IPS-15b (cell line): ENCODE data around the gene GALNT10.
"Not testable (repeated sequence)": the region's sequence is repeated elsewhere in the genome, so short reads cannot be mapped to it uniquely, and the experiment has no call there.

ENCODE experiments used
- H3K27me3 ChIP-seq: one replicate; pipeline ENCODE4 v1.6.1; 2013; ENCODE audit warnings: low read length; ENCODE audit not compliant: control insufficient read depth, insufficient read depth
- H3K36me3 ChIP-seq: one replicate; pipeline ENCODE4 v1.6.1; 2013; ENCODE audit warnings: low read length; ENCODE audit not compliant: control insufficient read depth, insufficient read depth
- H3K4me1 ChIP-seq: one replicate; pipeline ENCODE4 v1.6.1; 2013; ENCODE audit warnings: mild to moderate bottlenecking, low read length; ENCODE audit not compliant: control insufficient read depth, insufficient read depth
- H3K4me3 ChIP-seq: one replicate; pipeline ENCODE4 v1.5.1; 2013; ENCODE audit warnings: low read depth, low read length
- H3K9ac ChIP-seq: one replicate; pipeline ENCODE4 v1.6.1; 2013; ENCODE audit warnings: low read depth, mild to moderate bottlenecking, low read length
- H3K9me3 ChIP-seq: one replicate; pipeline ENCODE4 v1.6.1; 2013; ENCODE audit warnings: mild to moderate bottlenecking, low read length; ENCODE audit not compliant: control insufficient read depth, insufficient read depth

Gene GALNT10, protein sequence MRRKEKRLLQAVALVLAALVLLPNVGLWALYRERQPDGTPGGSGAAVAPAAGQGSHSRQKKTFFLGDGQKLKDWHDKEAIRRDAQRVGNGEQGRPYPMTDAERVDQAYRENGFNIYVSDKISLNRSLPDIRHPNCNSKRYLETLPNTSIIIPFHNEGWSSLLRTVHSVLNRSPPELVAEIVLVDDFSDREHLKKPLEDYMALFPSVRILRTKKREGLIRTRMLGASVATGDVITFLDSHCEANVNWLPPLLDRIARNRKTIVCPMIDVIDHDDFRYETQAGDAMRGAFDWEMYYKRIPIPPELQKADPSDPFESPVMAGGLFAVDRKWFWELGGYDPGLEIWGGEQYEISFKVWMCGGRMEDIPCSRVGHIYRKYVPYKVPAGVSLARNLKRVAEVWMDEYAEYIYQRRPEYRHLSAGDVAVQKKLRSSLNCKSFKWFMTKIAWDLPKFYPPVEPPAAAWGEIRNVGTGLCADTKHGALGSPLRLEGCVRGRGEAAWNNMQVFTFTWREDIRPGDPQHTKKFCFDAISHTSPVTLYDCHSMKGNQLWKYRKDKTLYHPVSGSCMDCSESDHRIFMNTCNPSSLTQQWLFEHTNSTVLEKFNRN

DNA sequence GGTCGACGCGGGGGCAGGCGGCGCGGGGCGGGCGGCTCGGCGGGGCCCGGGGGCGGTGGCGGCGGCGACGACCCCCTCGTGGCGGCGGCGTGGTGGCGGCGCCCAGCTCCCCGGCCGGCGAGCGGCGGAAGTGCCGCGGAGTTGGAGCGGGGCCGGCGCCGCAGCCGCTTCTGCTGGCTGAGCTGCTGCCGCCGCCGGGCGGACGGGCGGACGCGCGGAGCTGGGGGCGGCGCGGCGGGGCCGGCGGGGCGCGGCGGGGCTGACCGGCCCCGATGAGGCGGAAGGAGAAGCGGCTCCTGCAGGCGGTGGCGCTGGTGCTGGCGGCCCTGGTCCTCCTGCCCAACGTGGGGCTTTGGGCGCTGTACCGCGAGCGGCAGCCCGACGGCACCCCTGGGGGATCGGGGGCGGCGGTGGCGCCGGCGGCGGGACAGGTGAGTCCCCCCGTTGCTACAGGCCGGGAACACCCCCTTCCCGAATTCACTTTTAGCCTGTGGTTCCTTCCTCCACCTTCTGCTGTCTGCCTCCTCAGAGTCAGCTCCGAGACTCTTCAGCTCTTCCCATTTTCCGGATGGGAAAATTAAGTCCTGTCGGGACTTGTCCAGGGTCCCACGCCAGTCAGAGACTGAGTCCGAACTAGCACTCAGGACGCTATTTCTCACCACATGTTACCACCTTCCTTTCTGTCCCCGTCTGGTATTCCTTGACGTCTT lies at the start of gene GALNT10:
GALNT10 (plus strand) TSS at position 139 of the 710 bp plus-strand sequence; CDS start at position 273, 134 bp downstream.
- Histone ChIP-seq H3K27me3 (peaks cover 56% of the 10 kb centered on the region), H3K9ac (no peak within 1 kb of the TSS), H3K36me3 (no peaks in the 10 kb centered on the region), H3K9me3 (no peaks in the 10 kb centered on the region), H3K4me1 (peaks cover 10% of the 10 kb centered on the region), H3K4me3 (peak within 1 kb of the TSS; percentile 70)

DNA sequence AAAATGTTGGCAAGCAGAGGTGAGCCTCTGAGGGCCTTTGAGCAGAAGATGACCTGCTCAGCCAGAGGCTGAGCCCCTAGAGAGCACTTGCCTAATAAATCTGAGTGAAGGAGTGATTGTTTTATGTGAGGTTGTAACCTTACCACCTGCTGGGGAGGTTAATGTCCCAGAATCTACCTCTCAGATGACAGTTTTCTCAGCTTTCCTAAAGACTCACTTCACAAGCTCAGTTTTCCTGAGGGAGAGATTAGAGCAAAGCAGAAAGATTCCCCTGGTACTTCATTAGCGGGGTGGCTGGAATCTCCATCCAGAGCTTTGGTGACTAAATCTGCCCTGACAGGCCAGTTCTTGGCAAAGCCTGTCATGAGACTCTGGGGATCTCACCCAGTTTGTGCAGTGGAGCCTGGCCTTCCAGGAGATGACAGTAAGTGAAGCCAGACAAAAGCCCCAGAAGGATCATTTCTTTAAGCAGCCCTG lies 48.8 kb upstream of the GALNT10 start:
- Histone ChIP-seq H3K9ac (no peak overlapping the region), H3K36me3 (no peaks in the 10 kb centered on the region), H3K4me3 (no peak overlapping the region), H3K4me1 (no peaks in the 10 kb centered on the region), H3K9me3 (no peaks in the 10 kb centered on the region), H3K27me3 (no peaks in the 10 kb centered on the region)

GRCh38 chr5:154143211-154143641 lies 47.3 kb upstream of the GALNT10 start:
- Histone ChIP-seq H3K4me3 (no peak overlapping the region), H3K9ac (no peak overlapping the region), H3K27me3 (no peaks in the 10 kb centered on the region), H3K9me3 (no peaks in the 10 kb centered on the region), H3K4me1 (no peaks in the 10 kb centered on the region), H3K36me3 (no peaks in the 10 kb centered on the region)

- Histone ChIP-seq H3K9ac (no peak overlapping the region), H3K4me3 (no peak overlapping the region), H3K36me3 (no peaks in the 10 kb centered on the region), H3K27me3 (no peaks in the 10 kb centered on the region), H3K9me3 (no peaks in the 10 kb centered on the region), H3K4me1 (no peaks in the 10 kb centered on the region)
These were observed 45.3 kb upstream of the GALNT10 start for GRCh38 chr5:154145268-154145667.

DNA sequence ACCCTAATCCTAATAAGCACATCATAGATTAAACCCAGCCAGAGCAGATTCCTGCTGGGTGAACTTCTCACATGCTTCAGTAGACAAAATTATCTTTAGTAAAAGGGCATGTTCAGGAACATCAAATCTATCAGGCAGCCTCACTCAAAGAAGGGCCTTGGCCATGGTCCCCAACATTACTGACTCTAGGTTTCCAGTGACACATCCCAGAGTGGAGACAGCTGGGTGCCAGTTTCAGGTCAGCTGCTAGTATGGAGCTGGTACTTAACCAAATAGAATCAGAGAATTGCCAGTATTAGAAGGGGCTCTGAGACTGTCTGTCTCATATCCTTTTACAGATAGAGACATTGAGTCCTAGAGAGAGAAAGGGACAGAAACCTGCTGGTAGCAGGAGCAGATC lies 44.1 kb upstream of the GALNT10 start:
- no peaks in the 10 kb centered on the region for H3K9me3 ChIP-seq
- no peak overlapping the region for H3K4me3 ChIP-seq
- H3K9ac ChIP-seq: no peak overlapping the region
- H3K27me3 ChIP-seq: no peaks in the 10 kb centered on the region
- H3K4me1 ChIP-seq: no peaks in the 10 kb centered on the region
- no peaks in the 10 kb centered on the region for H3K36me3 ChIP-seq

GRCh38 chr5:154147666-154148065 lies 42.9 kb upstream of the GALNT10 start:
- H3K36me3 ChIP-seq: no peaks in the 10 kb centered on the region
- no peak overlapping the region for H3K4me3 ChIP-seq
- no peaks in the 10 kb centered on the region for H3K9me3 ChIP-seq
- H3K9ac ChIP-seq: no peak overlapping the region
- no peaks in the 10 kb centered on the region for H3K4me1 ChIP-seq
- H3K27me3 ChIP-seq: no peaks in the 10 kb centered on the region

DNA sequence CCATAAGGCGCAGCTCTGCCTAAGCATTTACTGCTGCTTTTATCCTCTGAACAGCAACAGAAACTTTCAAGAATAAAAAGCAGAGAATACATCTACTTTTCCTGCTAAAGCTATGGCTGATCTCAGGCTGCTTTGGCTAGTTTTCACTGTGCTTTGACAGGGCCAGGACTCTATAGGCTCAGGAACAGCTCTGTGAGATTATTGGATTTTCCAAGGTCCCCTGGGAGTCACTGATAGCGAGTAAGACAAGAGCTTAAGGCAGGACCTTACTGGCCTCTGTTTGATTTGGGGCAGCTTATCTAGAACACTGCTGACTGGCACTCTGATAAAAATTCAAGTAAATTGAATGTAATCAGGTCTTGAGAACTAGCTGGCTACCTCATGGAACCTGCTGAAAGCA lies 40.1 kb upstream of the GALNT10 start:
- H3K4me1 ChIP-seq, H3K27me3 ChIP-seq, H3K4me3 ChIP-seq, H3K9me3 ChIP-seq, H3K9ac ChIP-seq, H3K36me3 ChIP-seq: not testable (repeated sequence)

DNA sequence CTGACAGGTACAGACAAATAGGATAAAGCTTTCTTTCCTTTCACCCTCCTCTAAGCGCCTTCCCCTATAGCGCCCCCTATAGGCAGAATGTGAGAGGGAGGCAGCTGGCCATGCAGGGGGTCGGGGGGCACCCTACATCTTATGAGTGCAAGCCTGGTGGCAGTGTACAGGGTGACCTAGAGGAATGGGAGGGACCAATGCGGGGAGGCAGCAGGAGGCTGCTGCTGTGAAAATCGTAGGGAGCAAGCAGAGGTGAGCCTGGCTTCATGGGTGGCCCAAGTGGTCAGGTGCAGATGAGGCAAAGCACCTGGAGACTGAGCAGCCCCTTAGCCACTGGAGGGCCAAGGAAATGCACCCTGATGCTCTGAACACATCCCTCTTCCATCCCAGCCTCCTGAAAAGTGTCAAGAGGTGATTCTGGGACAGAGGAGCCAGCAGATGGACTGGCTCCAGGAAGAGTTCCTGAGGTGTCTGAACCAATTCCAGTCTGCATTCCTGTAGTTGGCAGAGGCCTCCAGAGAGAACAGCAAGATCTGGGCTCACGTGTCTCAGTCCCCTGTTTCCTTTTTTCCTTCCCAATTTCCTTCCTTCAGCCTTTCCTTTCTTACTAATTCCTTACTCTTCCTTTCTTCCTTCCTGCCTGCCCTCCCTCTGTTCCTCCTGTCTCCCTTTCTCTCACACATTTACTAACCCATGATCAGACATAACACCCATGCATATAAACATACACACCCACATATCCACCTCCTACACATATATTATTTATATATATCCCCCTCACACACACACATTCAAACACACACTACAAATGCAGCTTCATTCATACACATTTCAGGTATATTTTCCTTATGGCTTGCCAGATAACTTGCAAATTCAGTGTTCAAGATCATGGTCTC lies 32.8 kb upstream of the GALNT10 start:
- Histone ChIP-seq H3K4me3 (no peak overlapping the region), H3K4me1 (no peaks in the 10 kb centered on the region), H3K9ac (no peak overlapping the region), H3K36me3 (no peaks in the 10 kb centered on the region), H3K9me3 (no peaks in the 10 kb centered on the region), H3K27me3 (no peaks in the 10 kb centered on the region)

DNA sequence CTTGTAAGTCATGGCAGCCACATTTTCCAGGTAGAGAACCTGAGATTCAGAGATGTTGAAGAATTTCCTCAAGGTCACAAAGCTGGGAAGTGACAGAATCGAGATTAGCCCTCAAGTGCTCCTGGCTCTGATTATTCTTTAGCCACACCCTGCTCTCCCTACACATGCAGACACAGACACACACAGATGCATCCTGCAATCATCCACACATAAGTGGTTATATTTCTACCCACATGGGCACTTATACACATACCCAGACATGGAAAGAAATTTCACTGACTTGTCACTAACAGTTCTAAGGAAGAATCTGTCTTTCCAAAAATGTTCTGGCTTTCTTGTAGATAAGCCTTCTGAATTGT lies 32.2 kb upstream of the GALNT10 start:
- Histone ChIP-seq H3K9me3 (no peaks in the 10 kb centered on the region), H3K9ac (no peak overlapping the region), H3K4me1 (no peaks in the 10 kb centered on the region), H3K27me3 (no peaks in the 10 kb centered on the region), H3K4me3 (no peak overlapping the region), H3K36me3 (no peaks in the 10 kb centered on the region)

- H3K4me3 ChIP-seq: no peak overlapping the region
- no peaks in the 10 kb centered on the region for H3K36me3 ChIP-seq
- H3K27me3 ChIP-seq: no peaks in the 10 kb centered on the region
- no peaks in the 10 kb centered on the region for H3K9me3 ChIP-seq
- H3K4me1 ChIP-seq: no peaks in the 10 kb centered on the region
- no peak overlapping the region for H3K9ac ChIP-seq
These were observed 31.2 kb upstream of the GALNT10 start for GRCh38 chr5:154159343-154159742.

GRCh38 chr5:154162539-154163151 lies 27.9 kb upstream of the GALNT10 start:
- H3K36me3 ChIP-seq: no peaks in the 10 kb centered on the region
- H3K4me1 ChIP-seq: peaks cover 12% of the 10 kb centered on the region
- H3K27me3 ChIP-seq: no peaks in the 10 kb centered on the region
- no peak overlapping the region for H3K9ac ChIP-seq
- no peaks in the 10 kb centered on the region for H3K9me3 ChIP-seq
- H3K4me3 ChIP-seq: no peak overlapping the region
